Stimulated activated CD8-positive, alpha-beta memory T cell treated with anti-CD3 and anti-CD28 coated beads, Interleukin-7, amount 100 ng/mL, for 48 hours (primary cell): ENCODE results near the gene RAB35.

Experiments
- DNase-seq, 2 donors: peaks; one replicate each; pipeline ENCODE4 v3.0.0-alpha.2; 2020; ENCODE audit warnings: low read depth in 1 of 2; ENCODE audit errors: extremely low read depth in 1 of 2

Gene RAB35

DNA sequence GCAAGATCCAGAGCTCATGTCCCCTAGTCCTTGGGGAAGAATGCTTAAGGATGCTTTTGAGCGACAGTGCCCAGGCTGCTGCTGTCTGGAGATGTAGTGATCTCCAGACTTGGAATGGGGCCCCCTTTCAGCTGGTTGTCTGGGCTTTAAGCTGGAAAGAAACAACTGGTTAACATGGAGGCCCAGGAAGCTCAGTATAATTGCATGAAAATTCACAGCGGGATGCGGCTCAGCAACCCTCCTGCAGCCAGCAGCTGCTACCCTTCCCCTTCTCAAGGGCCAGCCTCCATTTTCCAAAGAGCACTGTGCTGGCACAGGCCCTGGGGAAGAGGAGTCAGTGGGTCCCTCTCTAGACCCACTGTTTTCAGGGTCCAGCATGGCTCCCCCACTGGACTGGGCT is 26.3 kb downstream of the RAB35 start:
- no peak for DNase-seq

DNA sequence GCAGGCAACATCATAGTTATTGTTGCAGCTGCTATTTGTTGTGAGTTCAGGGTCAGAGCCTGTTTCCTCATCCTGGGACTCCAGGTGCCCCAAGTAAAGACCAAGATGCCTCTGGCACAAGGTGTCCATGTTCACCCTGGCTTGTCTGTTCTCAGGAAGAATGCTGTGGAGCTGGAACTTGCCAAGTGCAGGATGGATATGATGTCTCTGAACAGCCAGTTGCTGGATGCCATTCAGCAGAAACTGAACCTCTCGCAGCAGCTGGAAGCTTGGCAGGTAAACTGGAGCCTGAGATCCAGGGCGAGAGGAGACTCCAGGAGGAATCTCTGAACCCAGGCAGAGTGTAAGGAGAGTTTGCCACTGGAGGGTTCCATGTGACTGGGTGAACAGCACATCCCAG is 26.8 kb downstream of the RAB35 start:
- DNase-seq = no peak

DNA sequence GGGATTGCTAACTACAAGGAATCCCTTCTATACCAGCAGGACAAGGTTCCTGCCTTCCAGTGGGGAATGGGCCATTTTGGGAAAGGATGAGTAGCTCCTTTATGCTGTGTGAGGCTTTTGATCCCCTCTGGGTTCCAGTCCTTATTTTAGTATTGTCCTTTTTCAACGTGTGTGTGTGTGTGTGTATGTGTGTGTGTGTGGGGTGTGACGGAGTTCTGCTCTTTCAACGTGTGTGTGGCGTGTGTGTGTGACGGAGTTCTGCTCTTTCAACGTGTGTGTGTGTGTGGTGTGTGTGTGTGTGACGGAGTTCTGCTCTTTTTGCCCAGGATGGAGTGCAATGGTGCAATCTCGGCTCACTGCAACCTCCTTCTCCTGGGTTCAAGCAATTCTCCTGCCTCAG is 27.4 kb downstream of the RAB35 start:
- DNase-seq = no peak

DNA sequence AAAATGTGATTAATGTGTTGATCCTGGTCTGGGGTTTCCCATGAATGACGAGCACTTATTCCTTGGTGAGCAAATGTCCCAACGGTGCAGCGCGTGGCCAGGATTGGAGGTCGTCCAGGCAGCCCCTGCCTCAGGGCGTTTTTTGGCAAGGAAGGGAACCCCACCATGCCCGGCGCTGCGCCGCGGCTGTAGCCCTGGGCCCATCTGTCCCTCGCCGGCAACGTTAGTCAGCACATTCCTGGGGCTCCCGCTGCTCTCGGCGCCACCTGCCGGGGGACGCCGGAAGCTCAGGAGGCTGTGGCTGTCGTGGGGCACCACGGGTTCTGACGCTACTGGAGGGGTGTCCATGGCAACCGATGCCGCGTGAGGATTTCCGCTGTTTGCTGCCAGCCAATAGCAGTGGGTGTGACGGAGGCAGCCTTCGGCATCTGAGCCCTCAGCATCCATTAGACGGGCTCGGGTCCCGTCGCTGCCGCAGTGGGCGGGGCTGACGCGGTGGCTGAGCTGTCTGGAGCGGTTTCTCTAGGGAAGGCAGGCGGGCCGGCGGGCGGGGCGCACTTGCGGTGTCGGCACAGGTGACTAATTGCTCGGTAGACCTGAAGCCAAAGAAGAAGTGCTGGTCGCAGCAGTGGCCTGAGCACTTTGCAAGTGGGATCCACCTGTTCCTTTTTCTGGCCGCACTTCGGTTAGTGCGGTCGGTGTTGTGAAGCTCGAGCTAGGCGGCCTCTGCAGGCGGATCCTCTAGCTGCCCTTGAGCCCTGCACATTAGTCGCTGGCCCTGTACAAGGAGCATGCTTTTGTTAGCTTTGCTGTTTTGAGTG is 29.5 kb downstream of the RAB35 start:
- DNase-seq = peak; percentile 99 to 100

DNA sequence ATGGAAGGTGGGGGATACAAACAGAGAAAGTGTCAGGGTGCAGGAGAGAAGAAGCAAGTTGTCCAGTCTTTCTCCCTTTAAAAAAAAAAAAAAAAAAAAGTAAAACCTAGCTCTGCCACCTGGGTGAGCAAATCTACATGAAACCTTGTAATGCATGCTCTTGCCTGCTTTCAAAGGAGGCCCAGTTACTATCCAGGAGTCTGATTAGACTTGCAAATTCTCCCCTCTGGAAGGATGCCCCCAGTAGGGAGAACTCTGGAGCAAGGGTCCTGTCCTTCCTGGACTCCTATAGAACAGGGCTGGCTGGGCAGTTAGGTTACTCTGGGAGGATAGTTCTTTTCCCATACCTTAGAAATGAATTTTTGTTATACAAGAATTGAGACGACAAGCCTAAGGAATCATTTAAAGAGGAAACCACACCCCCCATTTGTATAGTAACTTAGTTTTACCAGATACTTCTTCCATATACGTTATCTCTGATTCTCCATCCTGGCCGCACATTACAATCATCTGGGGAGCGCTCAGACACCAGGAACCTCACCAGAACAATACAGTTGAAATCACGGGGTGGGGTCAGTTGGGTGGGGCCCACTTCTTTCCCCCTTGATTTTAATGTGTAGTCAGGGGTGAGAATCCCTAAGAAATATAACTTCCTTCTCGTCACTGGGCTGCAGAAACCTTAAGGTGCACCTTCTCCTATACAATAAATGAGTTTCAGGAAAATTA is 30.5 kb downstream of the RAB35 start:
- no peak for DNase-seq

DNA sequence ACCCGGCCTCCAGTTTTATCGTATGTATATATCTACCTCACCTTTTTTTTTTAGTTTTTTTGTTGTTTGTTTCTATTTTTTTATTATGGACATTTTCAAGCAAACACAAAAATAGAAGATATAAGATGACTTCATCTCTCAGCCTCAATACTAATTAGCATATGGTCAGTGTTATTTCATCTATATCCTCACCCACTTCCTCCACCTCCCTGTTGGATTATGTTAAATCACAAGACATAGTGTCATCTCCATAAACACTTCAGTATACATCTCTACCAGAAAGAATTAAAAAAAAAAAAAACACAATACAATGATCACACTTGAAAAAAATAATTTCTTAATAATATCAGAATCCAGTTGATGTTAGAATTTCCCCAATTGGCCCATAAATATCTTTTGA is 34.9 kb downstream of the RAB35 start:
- DNase-seq = no peak

DNA sequence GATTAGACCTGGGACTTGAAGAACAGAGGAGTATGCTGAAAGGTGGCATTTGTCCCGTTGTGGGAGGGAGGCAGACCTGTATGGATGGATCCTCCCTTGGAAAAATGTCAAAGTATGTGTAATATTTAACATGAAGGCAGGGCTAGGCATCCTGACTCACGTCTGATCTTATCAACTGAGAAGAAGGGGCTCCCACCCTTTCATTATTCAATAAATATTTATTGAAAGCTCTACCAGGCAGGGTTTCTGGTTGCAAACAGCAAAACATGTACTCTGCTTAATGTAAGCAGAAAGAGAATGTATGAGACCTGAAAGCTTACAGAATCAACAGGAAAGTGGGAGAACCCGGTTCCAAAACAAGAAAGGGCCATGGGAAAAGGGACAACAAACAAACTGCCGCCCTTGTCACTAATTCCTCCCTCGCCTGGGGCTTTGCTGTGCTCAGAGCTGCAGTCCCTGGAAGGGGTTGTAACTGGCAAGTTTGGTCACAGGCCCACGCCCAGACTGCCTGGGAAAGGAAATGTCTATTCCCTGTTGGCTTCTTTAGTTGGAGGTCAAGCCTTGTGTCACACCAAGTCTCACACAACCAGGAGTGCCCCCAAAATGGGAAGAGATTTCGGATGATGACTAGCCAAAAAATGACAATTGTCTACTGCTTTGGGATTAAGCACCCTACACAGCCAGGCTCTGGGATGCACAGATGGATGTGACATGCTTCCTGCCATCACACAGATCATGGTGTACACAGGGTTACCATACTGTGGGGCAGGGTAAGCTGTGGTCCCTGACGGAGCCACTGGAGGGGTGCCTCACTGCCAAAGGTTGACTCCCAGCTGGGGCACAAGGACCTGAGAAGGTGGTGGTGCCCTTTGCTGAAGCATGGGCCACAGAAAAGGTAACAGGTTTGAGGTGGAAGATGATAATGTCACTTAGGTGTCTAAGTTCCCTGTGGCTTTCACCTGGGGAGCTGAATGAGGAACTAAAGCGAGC is 36.8 kb downstream of the RAB35 start:
- DNase-seq = no peak

DNA sequence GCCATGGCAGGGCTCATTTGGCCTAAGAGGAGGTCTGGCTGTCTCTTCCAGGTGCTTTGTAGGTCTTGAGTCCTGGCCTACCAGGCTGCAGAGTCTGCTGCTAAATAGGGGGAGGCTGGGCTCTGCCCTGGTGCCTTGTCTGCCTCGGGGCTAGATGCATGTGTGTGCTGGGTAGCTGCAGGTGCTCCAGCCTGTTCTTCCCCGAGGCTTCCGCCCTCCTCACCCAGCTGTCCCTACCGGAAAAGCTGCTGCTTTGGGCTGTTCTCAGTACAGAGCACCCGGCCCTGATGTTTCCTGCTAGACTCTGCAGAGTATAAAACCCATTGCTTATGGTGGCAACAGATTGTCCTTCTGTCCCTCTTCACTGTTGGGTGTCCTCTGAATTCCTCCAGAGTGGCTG is 37.7 kb downstream of the RAB35 start:
- no peak for DNase-seq

DNA sequence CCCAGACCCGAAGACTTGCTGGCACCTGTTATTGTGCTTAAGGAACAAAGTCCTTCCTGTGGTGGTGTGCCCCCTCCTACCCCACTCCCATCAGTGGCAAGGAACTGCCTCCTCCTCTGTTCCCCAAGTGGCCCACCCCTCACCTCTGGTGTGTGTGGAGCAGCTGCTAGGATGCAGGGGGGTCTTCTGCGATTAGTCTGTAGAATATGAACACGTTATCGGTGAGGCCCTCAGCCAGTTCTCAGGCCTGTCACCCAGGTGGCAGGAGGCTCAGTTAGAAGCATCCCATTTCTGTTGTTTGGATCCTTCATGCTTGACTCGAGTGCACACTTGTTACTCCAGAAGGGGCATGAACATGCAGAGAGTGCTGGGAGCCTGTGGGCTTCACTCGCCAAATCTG is 39.3 kb downstream of the RAB35 start:
- DNase-seq = no peak

DNA sequence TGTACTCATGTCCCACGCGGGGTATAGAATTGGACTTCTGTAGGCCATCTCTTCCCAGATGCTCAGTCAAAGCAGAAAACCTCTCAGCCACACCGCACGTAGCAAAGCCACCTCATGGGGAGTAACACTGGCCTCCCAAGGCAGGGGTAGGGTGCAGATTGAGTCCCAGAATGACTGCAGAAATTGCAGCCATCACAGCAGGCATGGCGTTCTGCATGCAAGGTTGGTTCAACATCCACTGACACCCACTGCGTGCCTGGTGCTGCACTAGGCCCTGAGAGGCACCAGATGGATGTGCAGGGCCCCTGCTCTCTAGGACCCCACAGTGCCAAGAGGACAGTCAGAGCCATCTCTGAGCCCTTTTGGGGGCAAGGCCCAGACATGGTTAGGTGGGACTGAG is 39.9 kb downstream of the RAB35 start:
- DNase-seq = no peak

DNA sequence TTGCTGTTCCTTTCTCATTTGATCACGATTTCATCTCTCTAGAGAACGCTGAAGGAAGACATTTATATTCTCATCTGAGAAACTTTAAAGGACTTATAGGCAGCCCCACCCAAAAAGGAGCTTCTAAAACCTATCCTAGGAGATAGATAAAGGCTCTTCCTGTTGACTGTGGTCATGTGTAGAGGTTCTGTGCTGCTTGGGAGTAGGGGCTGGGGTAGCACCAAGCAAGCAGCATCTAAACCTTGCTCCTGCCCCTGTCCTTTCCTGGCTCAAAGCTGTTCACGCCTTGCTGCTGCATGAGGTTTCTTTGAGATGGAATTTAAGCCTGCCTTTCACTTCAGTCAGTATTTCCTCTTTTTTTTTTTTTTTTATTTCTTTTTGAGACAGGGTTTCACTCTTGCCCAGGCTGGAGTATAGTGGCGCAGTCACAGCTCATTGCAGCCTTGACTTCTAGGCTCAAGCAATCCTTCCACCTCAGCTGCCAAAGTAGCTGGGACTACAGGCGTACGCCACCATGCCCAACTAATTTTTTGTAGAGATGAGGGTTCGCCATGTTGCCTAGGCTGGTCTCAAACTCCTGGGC is 41.4 kb downstream of the RAB35 start:
- DNase-seq = no peak

DNA sequence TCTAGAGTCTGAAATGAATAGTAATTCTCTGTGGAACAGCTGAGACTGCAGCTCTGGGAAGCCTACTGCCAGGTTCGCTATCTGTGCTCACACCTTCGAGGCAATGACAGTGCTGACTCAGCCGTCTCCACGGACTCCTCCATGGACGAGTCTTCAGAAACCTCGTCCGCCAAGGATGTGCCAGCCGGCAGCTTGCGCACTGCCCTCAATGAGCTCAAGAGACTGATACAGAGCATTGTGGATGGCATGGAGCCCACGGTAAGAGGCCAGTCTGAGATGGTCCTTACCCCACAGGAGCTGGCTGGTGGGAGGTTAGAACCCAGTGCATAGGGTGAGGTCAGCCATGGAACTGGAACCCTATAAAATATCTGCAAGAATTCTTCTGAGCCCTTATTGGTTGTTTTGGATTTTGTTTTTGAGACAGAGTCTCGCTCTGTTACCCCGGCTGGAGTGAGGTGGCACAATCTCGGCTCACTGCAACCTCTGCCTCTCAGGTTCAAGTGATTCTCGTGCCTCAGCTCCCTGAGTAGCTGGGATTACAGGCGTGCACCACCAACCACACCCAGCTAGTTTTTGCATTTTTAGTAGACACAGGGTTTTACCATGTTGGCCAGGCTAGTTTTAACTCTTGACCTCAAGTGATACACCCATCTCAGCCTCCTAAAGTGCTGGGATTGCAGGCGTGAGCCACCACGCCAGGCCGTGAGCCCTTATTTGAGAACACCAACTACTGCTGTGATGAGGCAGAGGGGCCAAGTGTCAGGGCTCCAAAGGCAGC is 43.9 kb downstream of the RAB35 start:
- DNase-seq = no peak

DNA sequence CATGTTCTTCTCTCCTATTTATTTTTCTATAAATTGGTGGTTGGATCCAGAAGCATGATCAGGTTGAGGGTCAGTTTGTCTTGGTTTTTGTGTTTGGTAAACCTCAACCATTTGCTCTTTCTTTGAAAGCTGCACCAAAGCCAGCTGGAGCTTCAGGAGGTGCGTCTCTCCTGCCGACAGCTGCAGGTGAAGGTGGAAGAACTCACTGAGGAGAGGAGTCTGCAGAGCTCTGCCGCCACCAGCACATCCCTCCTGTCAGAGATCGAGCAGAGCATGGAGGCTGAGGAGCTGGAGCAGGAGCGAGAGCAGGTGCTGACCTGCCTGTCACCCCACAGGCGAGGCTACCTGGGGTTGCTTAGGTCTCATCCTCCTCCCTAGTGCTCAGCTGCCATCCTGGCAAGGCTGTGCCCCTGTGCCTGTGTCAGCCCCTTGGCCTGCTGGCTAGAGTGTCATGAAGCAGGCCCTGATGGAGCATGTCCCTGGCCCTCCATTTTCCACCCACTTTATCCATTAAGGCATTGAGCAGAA is 45.0 kb downstream of the RAB35 start:
- DNase-seq = no peak

DNA sequence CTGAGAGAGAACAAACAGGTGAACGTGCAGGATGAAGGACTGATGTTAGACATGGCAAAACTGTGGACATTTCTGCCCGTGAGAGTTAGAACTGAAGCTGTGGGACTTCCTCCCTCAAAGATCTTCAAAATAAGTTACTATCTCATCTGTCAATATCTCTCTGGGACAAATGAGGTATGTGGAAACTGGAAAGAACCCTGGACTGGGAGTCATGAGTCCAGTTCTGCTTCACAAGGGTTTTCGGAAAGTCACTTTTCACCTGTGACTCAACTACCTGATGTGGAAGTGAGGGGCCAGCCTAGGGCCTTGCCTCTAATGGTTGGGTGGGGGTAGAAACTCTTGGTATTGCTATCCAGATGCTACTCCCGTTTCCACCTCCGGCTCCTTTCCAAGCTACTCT is 47.3 kb downstream of the RAB35 start:
- DNase-seq = no peak

DNA sequence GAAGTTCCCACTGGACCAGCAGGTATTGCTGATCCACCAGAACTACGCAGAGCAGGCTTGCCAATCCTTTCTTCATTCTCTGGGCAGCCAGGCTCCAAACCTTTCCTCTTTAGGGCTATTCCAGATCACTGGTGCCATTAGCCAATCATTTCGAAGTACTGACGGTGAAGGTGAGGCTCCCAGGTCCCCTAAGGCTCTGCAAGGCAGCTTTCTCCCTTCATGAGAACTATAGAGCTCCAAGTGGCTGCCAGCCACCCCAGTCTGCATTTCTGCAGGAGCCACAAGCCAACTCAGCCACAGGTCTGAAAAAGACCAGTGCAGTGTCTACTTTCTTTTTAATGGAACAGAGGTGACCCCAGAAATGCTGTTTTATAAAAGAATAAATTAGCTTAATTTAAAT is 48.7 kb downstream of the RAB35 start:
- no peak for DNase-seq

DNA sequence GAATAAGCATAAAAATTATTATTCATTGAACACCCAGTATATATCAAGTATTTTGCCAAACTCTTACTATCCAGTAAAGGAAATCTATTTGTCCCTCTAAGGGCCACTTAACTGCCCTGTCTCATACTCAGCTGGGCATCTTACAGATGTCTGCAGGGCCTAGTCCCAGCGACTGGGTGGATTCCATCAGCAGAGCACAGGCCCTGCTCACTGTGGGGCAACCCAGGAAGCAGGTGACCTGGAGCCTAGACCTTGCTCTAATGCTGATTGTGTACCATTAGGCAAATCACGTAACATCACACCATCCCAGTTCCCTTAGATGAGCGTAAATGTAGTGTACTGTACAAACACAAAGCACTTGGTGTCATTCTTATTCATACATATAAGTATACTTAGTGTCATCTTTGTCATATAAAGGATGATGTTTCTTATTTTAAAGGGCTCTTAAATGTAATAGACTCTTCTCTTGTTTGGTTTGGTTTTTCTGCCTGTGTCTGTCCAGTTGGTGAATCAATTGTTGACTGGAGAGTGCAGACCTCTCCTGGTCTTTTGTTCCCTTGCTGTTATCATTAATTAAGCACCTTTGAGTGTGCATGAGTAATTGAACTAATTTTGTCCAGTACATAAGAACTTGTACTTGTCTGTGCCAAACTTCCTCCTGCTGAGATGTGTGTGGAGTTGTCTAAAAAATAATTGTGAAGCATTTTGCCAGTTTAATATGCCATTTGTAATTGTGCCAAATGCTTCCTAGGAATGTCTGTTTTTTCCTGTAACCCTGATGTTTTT is 49.3 kb downstream of the RAB35 start:
- DNase-seq = no peak

DNA sequence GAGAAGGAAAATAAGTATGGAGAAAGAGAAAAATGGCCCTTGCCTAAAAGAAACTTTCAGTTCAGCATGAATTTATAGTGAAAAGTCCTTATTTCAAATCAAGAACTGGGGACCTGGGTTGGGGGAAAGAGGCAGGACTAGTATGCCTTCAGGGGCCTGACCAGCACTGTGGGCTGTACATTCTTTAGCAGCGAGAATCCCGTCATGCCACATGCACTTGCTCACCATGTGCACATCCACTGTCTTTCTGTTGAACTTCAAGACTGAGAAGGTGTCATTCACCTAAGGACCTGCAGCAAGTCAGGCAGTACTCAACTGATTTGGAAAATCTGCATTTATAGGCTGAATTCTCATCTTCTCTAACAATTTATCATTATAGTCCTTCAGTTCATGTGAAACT is 50.2 kb downstream of the RAB35 start:
- no peak for DNase-seq

DNA sequence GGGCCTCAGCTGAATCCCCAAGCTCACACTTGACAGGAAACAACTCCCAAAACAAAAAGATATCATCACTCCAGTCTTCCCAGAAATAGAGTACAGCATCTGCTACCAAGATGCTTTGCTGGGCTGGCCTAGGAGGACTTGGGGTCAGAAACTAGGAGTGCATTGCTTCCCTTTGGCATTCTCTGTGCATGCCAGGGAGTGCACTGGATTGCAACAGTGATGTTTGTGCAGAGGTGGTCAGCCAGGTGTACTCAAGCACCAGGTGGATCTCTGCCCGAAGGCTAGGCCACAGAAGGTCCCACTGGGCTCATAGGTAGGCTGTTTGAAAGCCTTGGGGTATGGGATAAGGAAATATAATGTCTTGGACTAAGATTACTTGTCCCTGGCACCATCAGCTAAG is 51.1 kb downstream of the RAB35 start:
- DNase-seq = no peak
